ENCODE data around the gene TSC2. TPM values are rescaled to one million over a fixed set of nuclear protein-coding genes. Genes with fewer than 3 reads are reported as not detected.

Gene TSC2
- total and polyA plus RNA-seq, 9 of the 15 experiments (the other 6 are each of a cell fraction or from before 2014, with no cell fraction given) = 1.3 to 68.1 (median 16.6) TPM

- Histone ChIP-seq H4K20me1 (replicated peaks; ENCODE audit: control insufficient read depth, insufficient read depth, low read length) (no peaks in the 10 kb centered on the region), H3K79me2 (ENCODE audit: control insufficient read depth, insufficient read depth, low read length) (no peaks in the 10 kb centered on the region), H3K27me3 (ENCODE audit: control insufficient read depth in 2 of 2, insufficient read depth in 2 of 2, low read length in 2 of 2) (no peaks in the 10 kb centered on the region), H3K9me3 (replicated peaks; ENCODE audit: control insufficient read depth, insufficient read depth, low read depth, low read length) (no peaks in the 10 kb centered on the region), H3K9ac (ENCODE audit: insufficient read depth in 1 of 2, low read depth in 2 of 2, low read length in 2 of 2) (peak overlapping the region in 1 of 2 experiments; percentile 20; a peak in 1 of 4 replicates), H3K36me3 (ENCODE audit: control insufficient read depth, insufficient read depth, low read length) (peaks cover 59% of the 10 kb centered on the region; the same call in 1 of the 3 replicates), H3K4me3 (no peak overlapping the region), H3K4me1 (replicated peaks in 1 of 2; ENCODE audit: control insufficient read depth in 2 of 2, insufficient read depth in 2 of 2, low read length in 2 of 2) (peaks cover 0 to 43% of the 10 kb centered on the region in 2 experiments; a peak in 2 of 5 replicates), H3K4me2 (ENCODE audit: insufficient read depth, low read length) (no peak overlapping the region), H3K9me1 (ENCODE audit: control insufficient read depth, insufficient read depth, low read length) (no peaks in the 10 kb centered on the region), H3K27ac (ENCODE audit: extremely low read depth, low read depth, low read length) (no peak overlapping the region), H2AFZ (ENCODE audit: low read depth, low read length) (no peak overlapping the region)
- no peak for DNase-seq (ENCODE audit: extremely low read depth in 1 of 4, low spot score in 3 of 4)
- 73% methylated on average over 5 of the region's 16 CpGs for WGBS (ENCODE audit: insufficient coverage, low coverage, missing lambda C conversion rate)
- intact Hi-C loops (cut with micrococcal nuclease) (no loop called here), in situ Hi-C loops (cut with MboI) (loop anchor here (10.0 kb wide), 1 partner anchor 62 kb away; the partner anchor contains the start of gene RAB26)
- no peak for FAIRE-seq
- BruUV-seq (replicated peaks) = no TSS peak
- ChIA-PET POLR2A (interaction anchor here (0.5 to 0.7 kb wide), 2 partner anchors 118 to 772 kb away, joined by 3 read pairs; partner anchors contain the start of gene RPS2), CTCF (ENCODE audit: low intra/inter-chr PET ratio) (no interaction called here)
- ATAC-seq = no peak
- TF ChIP-seq ZNF407 (IDR thresholded peaks at IDR 0.05; ENCODE audit: low read depth) = no peak
- no peak for TF ChIP-seq ZNF695 (CRISPR knock-in tag; IDR thresholded peaks at IDR 0.05)
- TF ChIP-seq ZNF146 (CRISPR knock-in tag; IDR thresholded peaks at IDR 0.05; ENCODE audit: unreplicated experiment) = no peak
- TF ChIP-seq HCFC1 (IDR thresholded peaks at IDR 0.05; ENCODE audit: low read depth, low read length) = no peak
- TF ChIP-seq KDM5B (IDR thresholded peaks at IDR 0.05; ENCODE audit: insufficient replicate concordance, low read depth, low read length) = no peak
- TF ChIP-seq BRD9 (IDR thresholded peaks at IDR 0.05; ENCODE audit: low read depth, partially characterized antibody) = no peak
- TF ChIP-seq XRCC3 (IDR thresholded peaks at IDR 0.05) = no peak
- TF ChIP-seq PURB (CRISPR knock-in tag; IDR thresholded peaks at IDR 0.05; ENCODE audit: low read depth) = no peak
- no peak for TF ChIP-seq WHSC1 (IDR thresholded peaks at IDR 0.05; ENCODE audit: low read length)
- TF ChIP-seq MCM3 (IDR thresholded peaks at IDR 0.05) = no peak
- TF ChIP-seq SP2 (IDR thresholded peaks at IDR 0.05; ENCODE audit: extremely low read depth, low read depth, low read length, poor library complexity, severe bottlenecking) = no peak
- TF ChIP-seq ZNF830 (CRISPR knock-in tag; IDR thresholded peaks at IDR 0.05) = no peak
- TF ChIP-seq E2F1 (CRISPR knock-in tag; IDR thresholded peaks at IDR 0.05) = no peak
- no peak for TF ChIP-seq XRCC4 (IDR thresholded peaks at IDR 0.05; ENCODE audit: extremely low read depth, insufficient read depth, insufficient read length)
- no peak for TF ChIP-seq CXXC5 (CRISPR knock-in tag; IDR thresholded peaks at IDR 0.05)
- TF ChIP-seq ZNF583 (CRISPR knock-in tag; IDR thresholded peaks at IDR 0.05) = no peak
Measured at GRCh38 chr16:2082983-2083364, 35.2 kb downstream of the TSC2 start.

All from K562 (cell line).